M059J (cell line): Measurements from ENCODE around the gene TMEM175. TPM values are rescaled to one million over a fixed set of nuclear protein-coding genes. Genes with fewer than 3 reads are reported as not detected.

Experiments
- DNase-seq: peaks from one replicate; pipeline ENCODE4 v3.0.0-alpha.2; 2012; ENCODE audit warnings: low read depth
- total RNA-seq: library from RNA; depleted of rRNA; stranded (reverse); fragments of >200 nt; shearing (Covaris generic); gene quantifications from 2 replicates; pipeline ENCODE4 v1.2.3, GENCODE V29; 2014

The TMEM175 gene
- total RNA-seq, 1 experiment from 2014 or later, result 36.9 TPM

DNA sequence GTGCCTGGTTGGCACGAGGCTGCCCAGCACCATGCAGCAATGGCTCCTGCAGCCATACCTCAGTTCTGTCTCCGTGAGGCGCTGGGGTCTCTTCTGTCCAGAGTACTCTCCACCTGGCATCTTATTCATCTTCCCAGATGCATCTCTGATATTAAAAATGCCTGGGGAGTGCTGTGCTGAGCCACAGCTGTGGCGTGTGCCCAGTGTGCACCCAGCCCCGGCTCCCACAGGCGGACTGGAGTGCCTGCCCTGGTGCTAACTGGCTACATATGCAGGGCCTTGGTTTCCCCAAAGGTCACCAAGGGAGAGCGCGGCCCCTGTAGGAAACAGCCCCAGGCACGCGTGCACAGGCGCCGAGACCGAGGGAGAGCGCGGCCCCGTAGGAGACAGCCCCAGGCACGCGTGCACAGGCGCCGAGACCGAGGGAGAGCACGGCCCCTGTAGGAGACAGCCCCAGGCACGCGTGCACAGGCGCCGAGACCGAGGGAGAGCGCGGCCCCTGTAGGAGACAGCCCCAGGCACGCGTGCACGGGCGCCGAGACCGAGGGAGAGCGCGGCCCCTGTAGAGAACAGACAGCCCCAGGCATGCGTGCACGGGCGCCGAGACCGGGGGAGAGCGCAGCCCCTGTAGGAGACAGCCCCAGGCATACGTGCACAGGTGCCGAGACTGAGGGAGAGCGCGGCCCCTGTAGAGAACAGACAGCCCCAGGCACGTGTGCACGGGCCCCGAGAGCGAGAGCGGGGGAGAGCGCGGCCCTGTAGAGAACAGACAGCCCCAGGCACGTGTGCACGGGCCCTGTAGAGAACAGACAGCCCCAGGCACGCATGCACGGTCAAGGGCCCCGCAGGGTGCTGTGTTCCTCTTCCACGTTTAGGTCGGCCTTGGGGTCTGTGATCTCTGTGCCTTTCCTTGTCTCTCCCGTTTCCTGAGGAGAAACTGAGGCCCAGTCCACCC lies 14.5 kb downstream of the TMEM175 start:
- no peak for DNase-seq

- DNase-seq, result no peak
These were observed 15.3 kb downstream of the TMEM175 start for GRCh38 chr4:947491-947971.

GRCh38 chr4:948101-948935 lies 16.1 kb downstream of the TMEM175 start:
- no peak for DNase-seq

- no peak for DNase-seq
These were observed 16.7 kb downstream of the TMEM175 start for GRCh38 chr4:948936-949300.

DNA sequence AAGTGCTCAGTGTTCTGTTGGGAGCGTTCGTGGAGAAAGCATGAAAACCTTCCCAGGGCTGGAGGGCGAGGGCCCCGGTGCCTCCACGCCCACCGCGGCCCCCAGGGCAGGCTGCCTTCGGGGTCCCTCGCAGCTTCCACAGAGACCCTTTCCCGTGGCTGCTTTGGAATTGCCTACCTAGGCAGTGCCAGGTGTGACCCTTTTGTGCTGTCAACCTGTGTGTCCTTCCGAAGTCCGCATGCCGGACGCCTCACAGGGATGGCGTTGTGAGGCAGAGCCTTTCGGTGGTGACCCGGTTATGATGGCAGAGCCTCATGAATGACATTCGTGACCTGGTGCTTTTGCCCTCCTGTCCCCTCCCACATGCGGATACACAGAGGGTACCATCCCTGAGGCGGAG lies 17.4 kb downstream of the TMEM175 start:
- DNase-seq, result no peak

- no peak for DNase-seq
These were observed 18.1 kb downstream of the TMEM175 start for GRCh38 chr4:950136-951020.

DNA sequence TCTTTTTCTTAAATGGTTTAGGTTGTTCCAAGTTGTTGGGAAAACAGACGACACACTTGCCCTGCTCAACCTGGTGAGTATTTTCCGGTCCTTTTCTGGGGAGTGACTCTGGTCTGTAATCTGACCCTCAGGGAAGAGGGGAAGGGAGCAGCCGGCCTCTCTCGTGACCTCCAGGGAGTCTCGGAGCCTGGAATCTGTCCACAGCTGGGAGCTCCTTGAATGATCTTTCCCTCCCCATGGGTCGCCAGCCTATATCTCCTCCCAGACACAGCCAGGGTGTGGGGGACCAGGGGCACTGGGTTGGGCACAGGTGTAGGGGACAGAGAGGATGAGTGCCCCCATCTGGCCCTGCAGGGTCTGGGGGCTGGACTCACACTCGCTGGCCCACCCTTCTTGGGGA lies 18.9 kb downstream of the TMEM175 start:
- DNase-seq, result no peak

- no peak for DNase-seq
These were observed 19.6 kb downstream of the TMEM175 start for GRCh38 chr4:951594-952468.

DNA sequence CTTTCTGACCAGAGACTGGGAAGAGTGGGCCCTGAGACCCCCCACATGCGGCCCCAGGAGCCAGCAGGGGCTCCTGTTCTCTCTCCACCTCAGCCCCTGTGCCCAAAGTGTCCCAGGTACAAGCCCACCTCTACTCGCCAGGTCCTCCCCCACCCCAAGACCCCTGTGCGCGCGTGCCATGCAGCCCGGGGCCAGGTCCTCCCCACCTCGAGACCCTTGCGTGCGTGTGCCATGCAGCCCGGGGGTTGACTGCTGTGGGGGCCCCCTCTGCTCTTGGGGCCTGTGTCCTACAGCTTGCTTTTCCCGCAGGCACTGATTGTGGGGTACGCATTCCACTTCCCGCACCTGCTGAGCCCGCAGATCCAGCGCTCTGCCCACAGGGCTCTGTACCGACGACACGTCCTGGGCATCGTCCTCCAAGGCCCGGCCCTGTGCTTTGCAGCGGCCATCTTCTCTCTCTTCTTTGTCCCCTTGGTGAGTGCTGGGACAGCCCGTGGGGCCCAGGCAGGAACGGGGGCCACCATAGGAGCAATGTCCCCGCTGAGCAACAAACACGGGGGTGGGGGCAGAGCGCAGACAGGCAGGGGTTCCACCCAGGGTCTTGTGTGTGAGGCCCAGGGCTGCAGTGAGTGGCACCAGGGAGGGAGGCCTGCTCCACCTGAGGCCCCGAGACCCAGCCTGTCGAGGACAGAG lies 20.8 kb downstream of the TMEM175 start:
- DNase-seq, result no peak

GRCh38 chr4:953574-953915 lies 21.3 kb downstream of the TMEM175 start:
- no peak for DNase-seq

DNA sequence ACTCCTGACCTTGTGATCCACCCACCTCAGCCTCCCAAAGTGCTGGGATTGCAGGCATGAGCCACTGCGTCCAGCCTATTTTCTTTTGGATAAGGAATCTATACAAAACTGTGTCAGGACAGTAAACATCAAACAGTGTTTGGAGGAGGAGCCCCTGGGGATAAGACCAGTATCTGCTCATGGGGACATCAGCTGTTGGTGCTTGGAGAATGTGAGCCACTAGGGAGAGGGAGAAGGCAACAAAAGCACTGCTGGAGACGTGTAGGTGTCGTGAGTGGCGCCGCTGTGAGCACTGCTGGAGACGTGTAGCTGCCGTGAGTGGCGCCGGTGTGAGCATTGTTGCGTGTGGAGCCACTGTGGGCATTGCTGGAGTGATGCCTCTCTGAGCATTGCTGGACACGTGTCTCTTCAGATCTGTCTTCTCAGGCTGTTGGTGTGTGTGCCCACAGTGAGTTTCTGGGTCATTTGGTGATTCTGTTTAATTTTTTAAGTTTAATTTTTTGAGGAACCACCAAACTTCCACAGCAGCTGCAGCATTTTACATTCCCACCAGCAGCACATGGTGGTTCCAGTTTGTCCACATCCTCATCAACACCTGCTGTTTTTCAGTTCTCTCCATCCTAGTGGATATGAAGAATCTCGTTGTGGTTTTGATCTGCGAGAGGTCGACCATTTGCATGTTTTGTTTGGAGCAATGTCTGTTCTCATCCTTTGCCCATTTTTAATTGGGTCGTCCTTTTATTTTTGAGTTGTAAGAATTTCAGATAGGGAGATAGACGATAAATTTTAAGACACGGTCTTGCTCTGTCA lies 22.2 kb downstream of the TMEM175 start:
- DNase-seq, result no peak

GRCh38 chr4:955161-955921 lies 23.1 kb downstream of the TMEM175 start:
- no peak for DNase-seq

- DNase-seq, result no peak
These were observed 23.7 kb downstream of the TMEM175 start for GRCh38 chr4:955931-956381.

GRCh38 chr4:956531-957230 lies 24.4 kb downstream of the TMEM175 start:
- DNase-seq, result no peak

GRCh38 chr4:957231-957580 lies 24.9 kb downstream of the TMEM175 start:
- no peak for DNase-seq

DNA sequence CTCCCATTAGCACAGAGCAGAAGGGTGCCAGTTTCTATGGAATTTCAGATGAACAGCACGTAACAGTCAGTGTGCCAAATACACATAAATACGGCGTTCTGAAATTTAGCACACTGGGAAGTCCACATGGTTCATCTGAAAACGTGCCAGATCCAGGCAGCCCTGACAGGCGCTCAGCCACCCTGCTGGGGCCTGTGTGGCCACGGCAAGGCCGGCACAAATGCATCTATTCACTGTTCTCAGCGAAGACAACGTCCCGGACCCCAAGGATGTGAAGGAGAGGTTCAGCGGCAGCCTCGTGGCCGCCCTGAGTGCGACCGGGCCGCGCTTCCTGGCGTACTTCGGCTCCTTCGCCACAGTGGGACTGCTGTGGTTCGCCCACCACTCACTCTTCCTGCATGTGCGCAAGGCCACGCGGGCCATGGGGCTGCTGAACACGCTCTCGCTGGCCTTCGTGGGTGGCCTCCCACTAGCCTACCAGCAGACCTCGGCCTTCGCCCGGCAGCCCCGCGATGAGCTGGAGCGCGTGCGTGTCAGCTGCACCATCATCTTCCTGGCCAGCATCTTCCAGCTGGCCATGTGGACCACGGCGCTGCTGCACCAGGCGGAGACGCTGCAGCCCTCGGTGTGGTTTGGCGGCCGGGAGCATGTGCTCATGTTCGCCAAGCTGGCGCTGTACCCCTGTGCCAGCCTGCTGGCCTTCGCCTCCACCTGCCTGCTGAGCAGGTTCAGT lies 25.5 kb downstream of the TMEM175 start:
- DNase-seq, result no peak

DNA sequence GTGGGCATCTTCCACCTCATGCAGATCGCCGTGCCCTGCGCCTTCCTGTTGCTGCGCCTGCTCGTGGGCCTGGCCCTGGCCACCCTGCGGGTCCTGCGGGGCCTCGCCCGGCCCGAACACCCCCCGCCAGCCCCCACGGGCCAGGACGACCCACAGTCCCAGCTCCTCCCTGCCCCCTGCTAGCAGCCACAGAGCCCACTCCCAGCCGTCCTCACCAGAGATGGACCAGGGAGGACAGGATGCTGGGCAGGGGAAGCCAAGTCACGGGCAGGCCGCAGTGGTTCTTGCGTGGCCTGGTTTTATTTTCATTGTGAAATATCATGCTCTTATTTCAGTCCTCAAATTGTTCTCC lies 26.0 kb downstream of the TMEM175 start:
- DNase-seq, result no peak
